Ishikawa (cell line): ENCODE measurements around the gene SCNM1.

Source experiments
- CEBPB ChIP-seq: IDR thresholded peaks from 2 replicates; pipeline ENCODE4 v1.6.1; 2012
- CREB1 ChIP-seq: IDR thresholded peaks from 2 replicates; pipeline ENCODE4 v1.6.1; 2012; ENCODE audit warnings: low read depth
- EGR1 ChIP-seq: IDR thresholded peaks from 2 replicates; pipeline ENCODE4 v1.6.1; 2012
- EP300 ChIP-seq: IDR thresholded peaks from 2 replicates; pipeline ENCODE4 v1.6.1; 2012; ENCODE audit warnings: borderline replicate concordance
- FOXM1 ChIP-seq: IDR thresholded peaks from 2 replicates; pipeline ENCODE4 v1.6.1; 2012; ENCODE audit warnings: low read depth, borderline replicate concordance
- NFIC ChIP-seq: IDR thresholded peaks from 2 replicates; pipeline ENCODE4 v1.6.1; 2012
- RAD21 ChIP-seq: IDR thresholded peaks from 2 replicates; pipeline ENCODE4 v1.6.1; 2012; ENCODE audit warnings: low read depth
- TAF1 ChIP-seq: IDR thresholded peaks from 2 replicates; pipeline ENCODE4 v1.6.1; 2012; ENCODE audit warnings: low read depth, mild to moderate bottlenecking
- TEAD4 ChIP-seq: IDR thresholded peaks from 2 replicates; pipeline ENCODE4 v1.6.1; 2012
- YY1 ChIP-seq: IDR thresholded peaks from 2 replicates; pipeline ENCODE4 v1.6.1; 2012; ENCODE audit warnings: low read depth
- TF ChIP-seq, protein P1 (sequence below): IDR thresholded peaks from 2 replicates; pipeline ENCODE4 v1.6.1; 2012; ENCODE audit warnings: low read depth, mild to moderate bottlenecking

DNA sequence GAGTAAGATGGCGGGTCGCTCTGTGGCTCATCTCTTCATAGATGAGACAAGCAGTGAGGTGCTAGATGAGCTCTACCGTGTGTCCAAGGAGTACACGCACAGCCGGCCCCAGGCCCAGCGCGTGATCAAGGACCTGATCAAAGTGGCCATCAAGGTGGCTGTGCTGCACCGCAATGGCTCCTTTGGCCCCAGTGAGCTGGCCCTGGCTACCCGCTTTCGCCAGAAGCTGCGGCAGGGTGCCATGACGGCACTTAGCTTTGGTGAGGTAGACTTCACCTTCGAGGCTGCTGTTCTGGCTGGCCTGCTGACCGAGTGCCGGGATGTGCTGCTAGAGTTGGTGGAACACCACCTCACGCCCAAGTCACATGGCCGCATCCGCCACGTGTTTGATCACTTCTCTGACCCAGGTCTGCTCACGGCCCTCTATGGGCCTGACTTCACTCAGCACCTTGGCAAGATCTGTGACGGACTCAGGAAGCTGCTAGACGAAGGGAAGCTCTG lies 7.1 kb upstream of the SCNM1 start:
- TF ChIP-seq TAF1 (no peak), FOXM1 (no peak), CEBPB (no peak), YY1 (no peak), RAD21 (no peak), CREB1 (no peak), NFIC (no peak), TEAD4 (no peak), EP300 (no peak), EGR1 (no peak)
- TF ChIP-seq, protein P1, sequence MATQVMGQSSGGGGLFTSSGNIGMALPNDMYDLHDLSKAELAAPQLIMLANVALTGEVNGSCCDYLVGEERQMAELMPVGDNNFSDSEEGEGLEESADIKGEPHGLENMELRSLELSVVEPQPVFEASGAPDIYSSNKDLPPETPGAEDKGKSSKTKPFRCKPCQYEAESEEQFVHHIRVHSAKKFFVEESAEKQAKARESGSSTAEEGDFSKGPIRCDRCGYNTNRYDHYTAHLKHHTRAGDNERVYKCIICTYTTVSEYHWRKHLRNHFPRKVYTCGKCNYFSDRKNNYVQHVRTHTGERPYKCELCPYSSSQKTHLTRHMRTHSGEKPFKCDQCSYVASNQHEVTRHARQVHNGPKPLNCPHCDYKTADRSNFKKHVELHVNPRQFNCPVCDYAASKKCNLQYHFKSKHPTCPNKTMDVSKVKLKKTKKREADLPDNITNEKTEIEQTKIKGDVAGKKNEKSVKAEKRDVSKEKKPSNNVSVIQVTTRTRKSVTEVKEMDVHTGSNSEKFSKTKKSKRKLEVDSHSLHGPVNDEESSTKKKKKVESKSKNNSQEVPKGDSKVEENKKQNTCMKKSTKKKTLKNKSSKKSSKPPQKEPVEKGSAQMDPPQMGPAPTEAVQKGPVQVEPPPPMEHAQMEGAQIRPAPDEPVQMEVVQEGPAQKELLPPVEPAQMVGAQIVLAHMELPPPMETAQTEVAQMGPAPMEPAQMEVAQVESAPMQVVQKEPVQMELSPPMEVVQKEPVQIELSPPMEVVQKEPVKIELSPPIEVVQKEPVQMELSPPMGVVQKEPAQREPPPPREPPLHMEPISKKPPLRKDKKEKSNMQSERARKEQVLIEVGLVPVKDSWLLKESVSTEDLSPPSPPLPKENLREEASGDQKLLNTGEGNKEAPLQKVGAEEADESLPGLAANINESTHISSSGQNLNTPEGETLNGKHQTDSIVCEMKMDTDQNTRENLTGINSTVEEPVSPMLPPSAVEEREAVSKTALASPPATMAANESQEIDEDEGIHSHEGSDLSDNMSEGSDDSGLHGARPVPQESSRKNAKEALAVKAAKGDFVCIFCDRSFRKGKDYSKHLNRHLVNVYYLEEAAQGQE, result no peak
